ENCODE data around the gene ACER1.

GRCh38 chr19:6262519-6262918 lies 70.9 kb downstream of the ACER1 start:
- no peak for TF ChIP-seq POLR2AphosphoS5 (IDR thresholded peaks at IDR 0.05; ENCODE audit: low read depth, low read length)
- no peak for TF ChIP-seq POLR2A (IDR thresholded peaks at IDR 0.05; ENCODE audit: low read depth, low read length)
- TF ChIP-seq TAF1 (IDR thresholded peaks at IDR 0.05; ENCODE audit: low read depth, low read length): no peak
- no peak for TF ChIP-seq SPI1 (IDR thresholded peaks at IDR 0.05; ENCODE audit: low read depth, low read length)
- no peak for TF ChIP-seq PAX5 (IDR thresholded peaks at IDR 0.05; ENCODE audit: insufficient read depth, low read length, severe bottlenecking)
